Kasumi-1 (cell line): ENCODE results near the gene PITPNC1.
"Not testable (repeated sequence)": the region's sequence is repeated elsewhere in the genome, so short reads cannot be mapped to it uniquely, and the experiment has no call there.

Experiments used
- DNase-seq, 2 experiments: peaks; one replicate each; lab custom pipeline; 2025; lab: John Stamatoyannopoulos, UW

PITPNC1 gene

DNA sequence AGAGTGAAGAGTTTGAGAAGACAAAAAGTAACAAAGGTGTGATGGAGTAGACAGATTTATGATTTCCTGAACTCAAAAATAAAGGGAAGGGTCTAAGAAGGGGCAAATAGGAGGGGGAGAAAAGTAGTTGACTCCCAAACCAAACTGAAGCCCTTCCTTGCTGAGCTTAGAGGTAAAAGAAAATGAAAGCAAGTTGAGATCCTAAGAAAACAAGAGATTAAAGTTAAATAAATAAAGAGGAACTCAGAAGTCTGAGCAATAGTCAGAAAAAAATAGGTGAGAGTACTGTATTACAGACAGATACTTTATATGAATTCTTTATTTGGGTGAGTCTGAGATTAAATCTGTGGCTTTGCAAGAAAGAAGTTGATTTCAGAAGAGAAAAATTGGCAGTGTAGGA lies 7.4 kb upstream of the PITPNC1 start:
- no peak for DNase-seq

DNA sequence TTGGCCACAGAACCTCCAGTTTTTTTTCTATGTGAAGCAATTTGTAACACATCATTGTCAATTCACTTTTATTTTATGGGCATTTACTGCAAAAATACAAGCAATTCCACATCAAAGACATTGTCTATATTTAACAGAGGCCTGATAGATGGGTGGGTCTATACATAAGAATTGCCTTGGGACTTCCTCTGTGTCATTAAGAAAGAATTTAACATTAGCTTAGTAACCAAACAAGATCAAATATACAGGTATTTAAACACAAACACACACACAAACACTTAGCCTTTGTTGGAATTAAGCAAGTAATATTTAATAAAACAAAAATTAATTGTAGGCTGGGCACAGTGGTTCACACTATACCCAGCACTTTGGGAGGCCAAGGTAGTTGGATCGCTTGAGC lies 4.3 kb upstream of the PITPNC1 start:
- no peak for DNase-seq

DNA sequence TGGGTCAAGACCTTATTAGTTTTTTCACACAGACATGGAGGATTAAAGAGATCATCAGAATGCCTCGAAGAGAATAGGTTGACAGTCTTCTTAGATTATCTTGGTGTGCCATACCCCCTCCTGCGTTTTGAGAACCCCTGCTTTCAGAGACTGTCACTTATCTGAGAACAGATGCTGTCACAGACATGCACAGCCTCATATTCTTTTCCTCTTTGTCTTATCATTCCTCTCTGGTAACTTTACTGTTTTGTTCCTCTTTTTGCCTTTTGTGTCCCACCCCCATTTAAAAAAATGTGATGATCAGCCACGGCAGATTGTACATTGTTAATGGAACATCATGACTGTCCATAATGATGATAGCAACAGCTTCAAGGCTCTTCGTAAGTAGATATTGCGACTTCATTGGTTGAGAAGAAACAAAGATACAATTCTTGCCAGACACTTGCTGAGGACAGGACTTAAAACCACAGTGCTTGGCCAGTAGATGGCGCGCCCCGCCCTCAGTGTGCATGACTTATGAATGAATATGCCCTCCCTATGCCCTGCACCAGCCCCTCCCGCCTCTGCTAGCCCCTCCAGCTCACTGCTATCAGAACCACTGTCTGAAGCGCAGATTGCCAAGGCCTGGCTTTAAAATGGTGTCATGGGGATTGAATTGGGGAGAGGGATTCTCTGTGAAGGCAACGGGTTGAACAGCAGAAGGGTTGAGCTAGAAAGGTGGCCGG lies 2.6 kb upstream of the PITPNC1 start:
- peak; percentile 98 for DNase-seq

DNA sequence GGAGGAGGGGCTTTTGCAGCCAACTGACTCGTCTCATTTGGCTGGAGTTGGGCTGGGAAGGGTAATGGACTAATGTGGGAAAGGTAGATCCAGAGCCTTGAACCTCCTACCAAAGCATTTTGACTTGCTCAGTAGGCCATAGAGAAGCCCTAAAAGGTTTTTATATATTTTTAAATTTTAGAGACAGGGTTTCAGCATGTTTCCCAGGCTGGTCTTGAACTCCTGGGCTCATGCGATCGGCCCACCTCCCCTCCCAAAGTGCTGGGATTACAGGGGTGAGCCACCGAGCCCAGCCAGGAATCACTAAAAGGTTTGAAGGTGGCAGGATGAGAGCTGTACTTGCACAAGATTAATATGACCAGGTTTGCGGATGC lies 2.0 kb upstream of the PITPNC1 start:
- no peak for DNase-seq

DNA sequence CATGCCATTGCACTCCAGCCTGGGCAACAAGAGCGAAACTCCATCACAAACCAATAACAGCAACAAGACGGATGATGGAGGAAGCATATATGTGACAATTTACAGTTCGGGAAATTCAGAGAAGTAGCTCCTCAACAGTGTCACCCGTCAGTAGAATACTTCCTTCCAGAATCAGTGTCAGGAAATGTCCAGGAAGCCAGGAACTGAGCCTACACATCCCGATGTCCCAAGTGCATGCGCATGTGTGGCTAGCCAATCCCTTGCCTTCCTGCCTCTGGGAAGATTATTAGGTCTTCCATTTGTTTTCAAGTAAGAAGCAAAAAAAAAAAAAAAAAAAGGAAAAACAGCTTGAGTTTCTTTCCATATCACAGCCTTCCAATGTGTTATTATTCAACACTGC lies 1.4 kb upstream of the PITPNC1 start:
- no peak for DNase-seq

DNA sequence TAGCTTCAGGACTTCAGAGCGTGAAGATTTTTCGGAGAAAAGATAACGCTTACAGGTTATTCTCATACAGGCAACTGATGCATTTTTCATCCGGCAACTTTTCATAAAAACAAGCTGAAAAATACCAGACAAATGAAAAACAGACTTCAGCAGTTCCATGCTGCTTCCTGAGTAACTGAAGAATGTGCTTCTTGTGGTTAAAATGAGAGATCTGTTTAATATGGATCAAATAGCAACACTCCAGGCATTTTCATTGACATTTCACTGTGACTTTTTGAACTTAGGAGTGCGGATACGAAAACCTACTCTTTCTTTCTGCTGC lies 705 bp upstream of the PITPNC1 start:
- DNase-seq = peak; percentile 33 to 52

DNA sequence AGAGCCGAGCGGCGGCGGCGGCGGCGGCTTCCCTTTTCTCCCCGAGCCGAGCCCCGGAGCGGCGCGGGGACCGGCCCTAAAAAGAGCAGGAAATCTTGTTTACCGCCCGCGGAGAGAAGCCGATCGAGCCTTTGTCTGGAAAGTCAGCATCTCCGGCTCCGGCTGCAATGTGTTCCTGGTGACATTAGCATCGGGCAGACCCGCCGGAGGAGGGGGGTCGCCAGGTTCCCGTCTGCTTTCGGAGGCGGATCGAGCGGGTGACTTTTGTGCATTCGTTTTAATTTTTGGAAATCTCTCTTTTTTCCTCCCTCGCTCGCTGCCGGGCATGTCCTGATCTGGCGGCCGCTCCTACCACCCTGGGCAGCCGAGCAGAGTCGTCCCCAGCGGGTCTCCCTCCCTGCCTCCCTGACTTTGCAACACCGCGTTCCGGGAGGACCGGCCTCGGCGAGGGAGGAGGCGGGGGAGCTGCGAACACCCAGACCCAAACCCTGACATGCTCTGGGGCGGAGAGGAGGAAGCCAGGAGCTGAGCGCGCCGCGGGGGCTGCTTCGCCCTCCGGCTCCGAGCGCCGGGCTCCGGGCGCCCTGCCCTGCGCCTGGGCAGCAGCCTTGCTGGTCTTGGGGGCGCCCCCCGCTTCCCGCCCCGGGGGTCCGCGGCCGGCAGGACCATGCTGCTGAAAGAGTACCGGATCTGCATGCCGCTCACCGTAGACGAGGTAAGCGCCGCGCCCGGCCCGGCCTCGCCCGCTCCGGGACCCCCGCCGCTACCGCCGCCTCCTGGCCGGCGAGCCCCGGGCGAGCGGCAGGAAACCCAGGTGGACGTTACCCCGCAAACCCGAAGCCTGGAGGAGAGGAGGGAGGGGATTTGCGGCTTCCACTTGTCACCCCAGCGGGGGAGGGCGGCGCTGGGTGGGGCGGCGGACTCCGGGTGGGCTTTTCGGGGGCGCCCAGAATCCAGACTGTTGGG lies 690 bp downstream of the PITPNC1 start:
- DNase-seq = peak; percentile 77 to 82

DNA sequence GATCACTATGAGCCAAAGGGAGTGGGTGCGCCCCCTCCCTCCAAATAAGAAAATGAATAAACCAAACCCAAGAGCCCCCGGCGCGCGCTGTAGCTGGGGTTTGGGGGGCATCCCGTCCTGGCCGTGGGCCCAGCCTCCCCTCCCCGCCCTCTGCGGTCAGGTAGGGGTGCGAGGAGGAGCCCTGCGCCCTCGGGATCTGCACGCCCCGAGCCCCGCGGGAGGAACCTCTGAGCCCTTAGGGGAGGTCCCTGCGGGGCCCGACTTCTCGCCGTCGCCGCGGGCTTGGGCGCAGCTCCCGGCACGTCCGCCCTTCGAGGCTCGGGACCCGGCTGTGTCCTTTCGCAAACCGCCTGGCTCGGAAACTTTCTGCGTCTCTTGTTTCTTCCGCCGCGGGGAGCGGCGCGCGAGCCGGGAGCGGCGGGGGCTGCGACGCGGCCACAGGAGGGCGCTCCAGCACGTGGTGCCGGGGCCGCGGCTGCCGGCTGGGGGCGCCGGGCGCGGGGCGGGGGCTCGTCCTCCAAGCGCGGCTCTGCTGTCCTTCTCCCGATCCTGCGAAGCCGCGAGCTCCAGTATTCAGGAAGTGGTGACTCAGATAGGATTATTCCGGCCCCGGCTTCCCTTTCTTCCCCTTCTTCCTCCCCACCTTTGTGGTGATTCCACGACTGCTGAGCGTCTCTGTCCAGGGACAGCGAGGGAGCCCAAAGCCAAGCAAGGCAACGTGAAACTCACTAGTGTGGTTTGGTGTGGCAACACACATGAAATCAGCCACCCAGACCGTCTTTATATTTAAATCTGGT lies 1.6 kb downstream of the PITPNC1 start:
- peak; percentile 68 to 79 for DNase-seq

DNA sequence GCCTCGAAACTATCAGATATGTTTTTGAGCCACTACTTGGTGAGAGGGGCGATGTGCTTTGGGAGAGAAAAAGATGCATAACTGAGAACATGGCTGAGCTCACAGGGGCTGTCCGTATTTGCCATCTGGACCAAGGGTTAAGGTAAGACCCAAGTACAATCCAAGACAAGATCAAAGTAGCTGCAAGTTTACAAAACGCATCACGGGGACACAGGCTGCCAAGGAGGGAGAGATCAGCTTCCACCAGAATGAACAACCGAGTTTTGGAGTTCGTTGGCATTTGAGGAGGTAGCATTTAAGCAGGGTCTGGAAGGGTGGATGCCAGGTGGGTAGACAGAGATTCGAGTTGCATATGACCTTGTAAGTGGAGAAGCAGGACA lies 2.2 kb downstream of the PITPNC1 start:
- no peak for DNase-seq

DNA sequence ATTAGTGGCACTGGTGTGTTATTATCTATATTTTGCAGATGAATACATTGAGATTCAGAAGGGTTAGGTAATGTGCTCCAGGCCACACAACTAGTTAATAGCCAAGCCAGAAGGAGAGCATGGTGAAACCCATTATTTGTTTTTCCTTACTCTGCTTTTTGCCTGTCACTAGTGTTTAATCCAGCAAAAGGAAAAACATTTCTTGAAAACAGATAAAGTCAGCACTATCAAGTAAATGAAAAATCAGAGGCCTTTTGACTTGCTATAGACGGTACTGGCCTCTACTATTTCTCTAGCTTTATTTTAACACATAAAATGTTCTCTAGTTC lies 4.8 kb downstream of the PITPNC1 start:
- DNase-seq = no peak

DNA sequence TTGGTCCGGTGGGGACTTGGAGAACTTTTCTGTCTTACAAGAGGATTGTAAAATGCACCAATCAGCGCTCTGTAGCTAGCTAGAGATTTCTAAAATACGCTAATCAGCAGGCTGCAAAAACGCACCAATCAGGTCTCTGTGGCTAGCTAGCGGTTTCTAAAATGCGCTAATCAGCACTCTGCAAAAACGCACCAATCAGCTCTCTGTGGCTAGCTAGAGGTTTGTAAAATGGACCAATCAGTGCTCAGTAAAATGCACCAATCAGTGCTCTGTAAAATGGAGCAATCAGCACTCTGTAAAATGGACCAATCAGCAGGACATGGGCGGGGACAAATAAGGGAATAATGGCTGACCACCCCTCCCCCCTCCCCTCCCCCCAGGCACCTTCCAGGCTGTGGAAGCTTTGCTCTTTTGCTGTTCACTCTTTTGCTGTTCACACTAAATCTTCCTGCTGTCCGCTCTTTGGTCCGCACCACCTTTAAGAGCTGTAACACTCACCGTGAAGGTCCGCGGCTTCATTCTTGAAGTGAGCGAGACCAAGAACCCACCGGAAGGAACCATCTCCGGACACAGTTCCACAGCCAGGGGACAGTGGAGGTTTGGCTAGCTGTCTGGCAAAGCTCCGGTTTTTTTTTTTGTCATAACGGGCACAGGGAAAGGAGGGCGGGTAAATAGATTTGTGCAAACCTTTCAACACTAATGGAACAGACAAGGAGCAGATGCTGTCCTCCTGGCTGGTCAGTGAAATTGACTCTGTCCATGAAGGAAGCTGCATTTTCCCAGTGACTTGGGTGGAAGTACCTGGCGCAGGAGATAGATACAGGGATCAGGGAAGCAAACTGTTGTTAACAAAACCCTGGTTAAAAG lies 8.3 kb downstream of the PITPNC1 start:
- DNase-seq = no peak

DNA sequence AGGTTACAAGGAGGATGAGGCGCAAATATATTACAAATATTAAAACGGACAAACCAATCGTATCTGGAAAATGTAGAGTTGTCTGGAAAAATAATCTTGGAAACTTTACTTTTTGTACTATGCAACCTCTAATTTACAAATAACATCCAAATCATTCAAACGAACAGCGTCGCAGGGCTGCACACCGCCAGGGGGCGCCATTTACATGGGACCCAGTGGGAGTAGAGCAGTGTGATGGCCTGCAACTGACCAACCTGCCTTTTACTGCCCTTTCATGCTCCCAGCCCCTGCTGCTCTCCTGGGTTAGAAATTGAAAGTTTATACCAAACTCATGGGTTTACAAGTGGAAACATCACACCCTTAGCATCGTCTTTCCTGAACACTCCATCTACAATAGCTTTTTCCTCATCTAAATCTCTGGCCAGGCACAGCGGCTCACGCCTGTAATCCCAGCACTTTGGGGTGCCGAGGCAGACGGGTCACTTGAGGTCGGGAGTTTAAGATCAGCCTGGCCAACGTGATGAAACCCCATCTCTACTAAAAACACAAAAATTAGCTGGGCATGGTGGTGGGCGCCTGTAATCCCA lies 10.0 kb downstream of the PITPNC1 start:
- peak; percentile 60 to 74 for DNase-seq

DNA sequence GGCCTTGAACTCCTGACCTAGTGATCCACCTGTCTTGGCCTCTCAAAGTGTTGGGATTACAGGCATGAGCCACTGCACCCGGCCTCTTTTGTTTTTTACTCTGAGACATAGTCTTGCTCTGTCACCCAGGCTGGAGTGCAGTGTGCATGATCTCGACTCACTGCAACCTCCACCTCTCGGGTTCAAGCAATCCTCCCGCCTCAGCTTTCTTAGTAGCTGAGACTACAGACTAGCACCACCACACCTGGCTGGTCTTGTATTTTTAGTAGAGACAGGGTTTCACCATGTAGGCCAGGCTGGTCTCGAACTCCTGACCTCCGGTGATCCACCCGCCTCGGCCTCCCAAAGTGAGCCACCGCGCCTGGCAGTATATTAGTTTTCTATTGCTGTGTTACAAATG lies 11.5 kb downstream of the PITPNC1 start:
- DNase-seq = not testable (repeated sequence)

DNA sequence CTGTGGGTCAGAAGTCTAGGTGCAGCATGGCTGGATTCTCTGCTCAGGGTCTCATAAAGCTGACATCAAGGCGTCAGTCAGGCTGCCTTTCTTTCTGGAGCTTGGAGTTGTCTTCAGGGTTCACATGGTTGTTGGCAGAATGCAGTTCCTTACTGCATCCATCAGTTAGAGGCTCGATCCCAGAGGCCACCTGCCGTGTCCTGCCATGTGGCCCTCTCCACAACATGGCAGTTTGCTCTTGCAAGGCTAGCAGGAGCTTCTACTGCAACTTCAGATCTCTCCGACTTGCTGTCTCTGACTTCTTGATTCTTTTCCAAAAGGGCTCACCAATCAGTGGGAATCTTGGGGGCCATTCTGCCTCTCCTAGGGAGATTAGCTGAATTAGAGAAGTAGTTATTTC lies 11.9 kb downstream of the PITPNC1 start:
- no peak for DNase-seq

DNA sequence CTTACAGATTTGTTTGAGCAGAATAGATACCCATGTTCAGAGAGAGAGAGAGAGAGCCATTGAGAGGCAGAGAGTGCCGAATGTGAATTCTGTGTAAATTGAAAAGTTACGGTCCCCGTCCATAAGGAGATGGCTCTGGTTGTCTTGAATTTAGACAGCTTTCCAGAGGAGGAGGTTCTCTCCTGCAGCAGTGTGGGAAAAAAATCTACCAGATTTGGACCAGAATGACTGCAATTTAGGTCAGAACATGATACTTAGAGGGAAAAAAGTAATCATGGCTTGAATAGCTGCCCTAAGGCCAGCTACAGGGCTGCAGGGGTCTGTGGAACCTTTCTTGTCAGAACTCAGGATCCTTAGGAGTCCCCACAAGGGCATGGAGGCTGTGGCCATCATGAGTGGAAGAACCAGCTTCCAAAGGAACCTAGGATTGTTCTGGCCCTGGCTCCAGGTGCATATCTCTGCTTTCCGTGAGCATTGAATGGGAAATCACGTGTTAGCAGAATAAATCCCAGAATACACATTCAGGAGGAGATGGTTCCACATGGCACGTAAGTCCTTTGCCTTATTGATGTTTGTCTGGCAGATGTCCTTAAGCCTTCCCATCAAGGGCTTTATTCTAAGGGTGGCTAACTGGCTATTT lies 13.0 kb downstream of the PITPNC1 start:
- no peak for DNase-seq

DNA sequence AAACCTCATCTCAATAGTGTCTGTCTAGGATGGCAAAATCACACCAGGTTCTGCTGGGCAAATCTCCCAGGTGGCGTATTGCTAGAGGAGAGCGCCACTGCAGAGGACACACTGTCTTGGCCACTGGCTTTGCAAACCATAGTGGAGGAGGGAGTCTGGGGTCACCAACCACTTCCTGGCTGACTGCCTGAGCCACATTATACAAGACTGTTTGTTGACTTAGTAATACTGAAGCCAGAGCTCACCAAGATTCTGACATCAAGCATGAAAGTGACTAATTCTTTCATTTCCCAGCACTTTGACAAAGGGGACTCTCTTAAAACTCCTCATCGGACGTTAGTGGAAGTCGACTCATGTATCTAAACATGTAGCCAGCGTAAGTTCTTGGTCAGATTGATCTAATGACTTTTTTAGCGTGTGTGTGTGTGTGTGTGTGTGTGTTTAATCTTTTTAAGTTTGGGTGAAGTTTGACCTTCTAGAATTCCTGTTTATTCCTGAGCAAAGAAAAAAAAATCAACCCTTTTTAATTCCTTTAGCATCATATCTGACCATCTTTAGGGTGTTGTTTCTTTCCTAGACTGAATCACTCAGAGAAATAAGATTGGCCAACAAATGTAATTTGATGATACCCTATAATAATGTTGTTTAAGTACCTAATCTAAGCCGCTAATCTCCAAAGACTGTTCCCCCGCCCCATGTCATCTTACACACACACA lies 13.7 kb downstream of the PITPNC1 start:
- no peak for DNase-seq

DNA sequence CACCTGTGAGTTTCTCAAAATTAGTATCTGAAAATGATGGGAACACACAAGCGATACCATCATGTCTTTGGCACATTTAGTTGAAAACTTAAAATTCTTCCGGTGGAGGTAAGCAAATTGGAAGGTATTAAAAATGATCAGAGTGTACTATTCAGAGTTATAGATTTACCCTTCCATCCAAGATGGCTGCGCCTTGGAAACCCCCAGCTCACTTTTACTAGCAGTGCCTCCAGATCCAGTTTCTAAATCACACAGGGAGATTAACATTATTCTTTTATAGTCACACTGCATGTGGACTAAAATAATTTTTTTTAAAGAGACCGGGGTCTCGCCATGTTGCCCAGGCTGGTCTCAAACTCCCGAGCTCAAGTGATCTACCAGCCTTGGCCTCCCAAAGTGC lies 15.0 kb downstream of the PITPNC1 start:
- DNase-seq = no peak

DNA sequence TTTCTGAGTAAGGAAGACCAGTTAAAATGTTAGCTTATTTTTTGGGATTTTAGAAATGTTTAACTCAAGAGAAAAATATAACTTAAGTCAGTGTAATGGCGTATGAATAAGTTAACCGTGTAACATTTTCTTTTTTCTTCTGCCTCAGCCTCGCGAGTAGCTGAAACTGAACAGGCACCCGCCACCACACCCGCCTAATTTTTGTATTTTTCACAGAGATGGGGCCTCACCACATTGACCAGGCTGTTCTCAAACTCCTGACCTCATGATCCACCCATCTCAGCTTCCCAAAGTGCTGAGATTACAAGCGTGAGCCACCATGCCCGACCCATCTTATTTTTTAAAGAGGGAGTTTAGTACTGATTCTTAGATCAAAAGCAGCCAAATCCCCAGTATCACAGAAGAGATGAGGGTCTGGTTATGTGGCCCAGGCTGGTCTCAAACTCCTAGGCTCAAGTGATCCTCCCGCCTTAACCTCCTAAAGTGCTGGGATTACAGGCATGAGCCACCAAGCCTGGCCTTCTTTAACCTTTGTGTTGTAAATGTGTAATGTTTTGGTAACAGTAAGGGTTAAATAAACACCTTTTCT lies 16.8 kb downstream of the PITPNC1 start:
- DNase-seq = no peak

DNA sequence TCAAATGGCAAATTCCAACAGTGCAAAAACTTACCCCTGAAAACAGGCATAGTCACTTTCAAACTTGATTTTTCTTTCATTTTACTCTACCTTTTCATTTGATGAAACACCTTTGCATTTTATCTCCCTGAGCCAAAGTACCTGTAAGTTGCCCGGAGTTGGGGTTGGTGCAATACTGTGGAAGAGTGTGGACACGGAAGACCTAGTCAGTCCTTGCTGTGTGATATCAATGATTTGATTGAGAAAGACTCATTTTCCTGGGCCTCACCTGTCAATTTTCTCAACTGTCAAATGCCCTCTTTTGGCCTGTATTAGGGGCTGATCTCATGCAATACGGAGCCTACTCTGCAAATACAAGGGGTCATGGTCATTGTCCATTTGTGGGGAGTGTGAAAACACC lies 22.6 kb downstream of the PITPNC1 start:
- no peak for DNase-seq

DNA sequence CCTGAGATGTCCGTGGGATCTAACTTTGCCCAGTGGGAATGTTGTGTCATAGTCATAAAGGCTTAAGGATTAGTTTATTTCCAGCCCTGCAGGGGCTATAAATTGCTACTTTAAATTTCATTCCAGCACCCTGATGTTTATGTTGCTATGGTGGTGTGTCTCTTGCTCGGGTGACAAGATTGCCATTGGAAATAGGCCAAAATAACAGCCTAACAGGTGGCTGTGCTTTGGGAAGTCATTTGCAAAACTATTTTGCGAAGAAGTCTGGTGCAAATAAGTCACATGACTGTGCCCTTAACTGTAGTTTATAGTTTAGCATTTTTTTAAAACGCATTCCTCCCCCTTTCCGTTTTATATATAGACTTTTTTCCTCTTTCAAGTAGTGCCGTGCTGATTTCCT lies 23.1 kb downstream of the PITPNC1 start:
- DNase-seq = peak in 1 of 2 experiments; percentile 31
